NCI-H82 treated with DMSO at 0.1 percent for 48 hours (cell line): ENCODE data around the gene PHTF1.

Experiments used
- DNase-seq: peaks from one replicate; lab custom pipeline; 2025; ENCODE audit not compliant: unreplicated experiment; lab: John Stamatoyannopoulos, UW

The PHTF1 gene

GRCh38 chr1:113759333-113760101 lies at the start of gene PHTF1:
Gene PHTF1, minus strand, starts transcription at chr1:113759486. Its CDS starts 783 bp downstream, at chr1:113758703.
- peak; percentile 46 for DNase-seq

GRCh38 chr1:113808450-113809195 lies 49.3 kb upstream of the PHTF1 start:
- DNase-seq: no peak

- DNase-seq: no peak
These were observed 46.4 kb upstream of the PHTF1 start for GRCh38 chr1:113805639-113806038.

- DNase-seq: no peak
These were observed 45.9 kb upstream of the PHTF1 start for GRCh38 chr1:113805256-113805531.

- DNase-seq: no peak
These were observed 45.4 kb upstream of the PHTF1 start for GRCh38 chr1:113804421-113805255.

- DNase-seq: no peak
These were observed 43.2 kb upstream of the PHTF1 start for GRCh38 chr1:113802367-113803007.

- DNase-seq: no peak
These were observed 41.2 kb upstream of the PHTF1 start for GRCh38 chr1:113800487-113800886.

- no peak for DNase-seq
These were observed 38.2 kb upstream of the PHTF1 start for GRCh38 chr1:113797472-113797871.

- DNase-seq: no peak
These were observed 34.9 kb upstream of the PHTF1 start for GRCh38 chr1:113793878-113794834.

GRCh38 chr1:113792986-113793385 lies 33.7 kb upstream of the PHTF1 start:
- no peak for DNase-seq

- DNase-seq: no peak
These were observed 33.2 kb upstream of the PHTF1 start for GRCh38 chr1:113792471-113792870.

- no peak for DNase-seq
These were observed 29.5 kb upstream of the PHTF1 start for GRCh38 chr1:113788802-113789201.

GRCh38 chr1:113787663-113788062 lies 28.4 kb upstream of the PHTF1 start:
- DNase-seq: no peak

GRCh38 chr1:113786069-113786468 lies 26.8 kb upstream of the PHTF1 start:
- no peak for DNase-seq

GRCh38 chr1:113784104-113784779 lies 25.0 kb upstream of the PHTF1 start:
- no peak for DNase-seq

- no peak for DNase-seq
These were observed 24.2 kb upstream of the PHTF1 start for GRCh38 chr1:113783254-113784103.

- no peak for DNase-seq
These were observed 23.1 kb upstream of the PHTF1 start for GRCh38 chr1:113782406-113782805.

- DNase-seq: no peak
These were observed 21.3 kb upstream of the PHTF1 start for GRCh38 chr1:113780374-113781146.
